Immature natural killer cell (primary cell): ENCODE data around the gene SCN7A. TPM values are rescaled to one million over a fixed set of nuclear protein-coding genes. Genes with fewer than 3 reads are reported as not detected.
"Not testable (repeated sequence)": the region's sequence is repeated elsewhere in the genome, so short reads cannot be mapped to it uniquely, and the experiment has no call there.

Experiments
- DNase-seq, 3 donors: peaks; one replicate each; pipeline ENCODE4 v3.0.0; 2022; ENCODE audit warnings: mixed read lengths in 1 of 3
- H3K27ac Mint-ChIP-seq, 6 donors: one replicate each; pipeline ENCODE4 v1.8.0; 2020; ENCODE audit warnings: mixed read lengths in 6 of 6, mild to moderate bottlenecking in 5 of 6, inconsistent platforms in 4 of 6, moderate library complexity in 3 of 6
- H3K27me3 Mint-ChIP-seq, 3 donors: one replicate each; pipeline ENCODE4 v1.8.0; 2020 to 2021; ENCODE audit warnings: low read depth in 3 of 3, mild to moderate bottlenecking in 3 of 3, mixed read lengths in 3 of 3, moderate library complexity in 3 of 3, inconsistent platforms in 1 of 3
- H3K36me3 Mint-ChIP-seq, 3 donors: one replicate each; pipeline ENCODE4 v1.8.0; 2020; ENCODE audit warnings: mixed read lengths in 3 of 3, inconsistent platforms in 2 of 3, mild to moderate bottlenecking in 2 of 3
- H3K4me1 Mint-ChIP-seq, 2 donors: one replicate each; pipeline ENCODE4 v1.8.0; 2020; ENCODE audit warnings: inconsistent platforms in 2 of 2, mild to moderate bottlenecking in 2 of 2, mixed read lengths in 2 of 2, moderate library complexity in 1 of 2
- H3K4me3 Mint-ChIP-seq, 5 donors: one replicate each; pipeline ENCODE4 v1.8.0; 2020; ENCODE audit warnings: mild to moderate bottlenecking in 5 of 5, mixed read lengths in 5 of 5, inconsistent platforms in 3 of 5, moderate library complexity in 3 of 5
- H3K9me3 Mint-ChIP-seq, 6 donors: one replicate each; pipeline ENCODE4 v1.8.0; 2020; ENCODE audit warnings: mild to moderate bottlenecking in 6 of 6, mixed read lengths in 6 of 6, inconsistent platforms in 4 of 6, moderate library complexity in 3 of 6
- polyA plus RNA-seq, 3 donors: library from polyadenylated mRNA; unstranded; fragments of 300-500 nt; fragmentation: Illumina TruSeq; gene quantifications; one replicate each; pipeline ENCODE4 v1.2.3, GENCODE V29; 2021

Gene SCN7A
- polyA plus RNA-seq, 3 donors from 2014 or later = not detected

DNA sequence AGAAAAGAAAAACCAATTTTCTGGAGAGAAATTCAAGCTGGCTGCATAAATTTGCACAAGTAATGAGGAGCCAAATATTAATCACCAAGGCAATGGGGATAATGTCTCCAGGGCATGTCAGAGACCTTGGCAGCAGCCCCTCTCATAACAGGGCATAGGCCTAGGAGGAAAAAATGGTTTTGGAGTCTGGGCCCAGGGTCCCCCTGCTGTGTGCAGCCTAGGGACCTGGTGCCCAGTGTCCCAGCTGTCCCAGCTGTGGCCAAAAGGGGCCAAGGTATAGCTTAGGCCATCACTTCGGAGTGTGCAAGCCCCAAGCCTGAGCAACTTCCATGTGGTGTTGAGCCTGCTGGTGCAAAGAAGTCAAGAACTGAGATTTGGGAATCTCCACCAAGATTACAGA lies 57.1 kb downstream of the SCN7A start:
- Mint-ChIP-seq H3K4me3 (no peak overlapping the region), H3K9me3 (peaks cover 0 to 7% (median 3%) of the 10 kb centered on the region in 6 donors), H3K27ac (no peak overlapping the region), H3K4me1 (no peaks in the 10 kb centered on the region), H3K36me3 (no peaks in the 10 kb centered on the region), H3K27me3 (peaks cover 0 to 4% (median 0%) of the 10 kb centered on the region in 3 donors)
- DNase-seq = no peak

DNA sequence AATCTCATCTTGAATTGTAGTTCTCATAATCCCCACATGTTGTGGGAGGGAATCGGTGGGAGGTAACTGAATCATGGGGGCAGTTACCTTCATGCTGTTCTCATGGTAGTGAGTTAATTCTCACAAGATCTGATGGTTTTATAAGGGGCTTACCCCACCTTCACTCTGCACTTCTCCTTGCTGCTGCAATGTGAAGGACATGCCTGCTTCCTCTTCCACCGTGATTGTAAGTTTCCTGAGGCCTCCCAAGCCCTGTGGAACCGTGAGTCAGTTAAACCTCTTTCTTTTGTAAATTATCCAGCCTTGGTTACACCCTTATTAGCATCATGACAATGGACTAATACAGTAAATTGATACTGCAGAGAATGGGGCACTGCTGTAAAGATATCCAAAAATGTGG lies 57.9 kb downstream of the SCN7A start:
- peaks cover 0 to 7% (median 3%) of the 10 kb centered on the region in 6 donors for H3K9me3 Mint-ChIP-seq
- H3K4me3 Mint-ChIP-seq = no peak overlapping the region
- H3K27ac Mint-ChIP-seq = no peak overlapping the region

DNA sequence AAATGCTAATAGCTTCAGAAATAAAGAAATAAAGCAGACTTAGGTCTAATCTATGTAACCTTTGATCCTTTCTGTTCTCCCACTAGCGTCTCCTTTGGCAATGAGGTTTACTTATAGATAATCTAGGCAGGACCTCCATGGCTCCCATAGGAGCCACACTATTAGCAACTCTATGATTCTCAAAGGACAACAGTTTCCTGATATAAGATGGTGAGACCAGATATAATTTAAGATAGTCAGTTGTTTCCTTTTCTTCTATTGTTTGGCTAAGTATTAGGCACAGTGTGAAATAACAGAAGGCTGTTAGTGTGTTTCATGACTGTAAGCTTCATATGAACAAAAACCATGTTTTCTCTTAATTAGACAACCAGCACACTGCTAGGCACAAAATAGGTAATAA lies 59.6 kb downstream of the SCN7A start:
- Mint-ChIP-seq H3K27me3 (peaks cover 0 to 4% (median 0%) of the 10 kb centered on the region in 3 donors), H3K27ac (no peak overlapping the region), H3K36me3 (no peaks in the 10 kb centered on the region), H3K4me3 (no peak overlapping the region), H3K9me3 (peaks cover 0 to 7% (median 3%) of the 10 kb centered on the region in 6 donors), H3K4me1 (no peaks in the 10 kb centered on the region)
- no peak for DNase-seq

More for the DNA sequence above, 57.9 kb downstream of the SCN7A start:
- no peak for DNase-seq
- Mint-ChIP-seq H3K4me1 (no peaks in the 10 kb centered on the region), H3K27me3 (peaks cover 0 to 4% (median 0%) of the 10 kb centered on the region in 3 donors), H3K36me3 (no peaks in the 10 kb centered on the region)

DNA sequence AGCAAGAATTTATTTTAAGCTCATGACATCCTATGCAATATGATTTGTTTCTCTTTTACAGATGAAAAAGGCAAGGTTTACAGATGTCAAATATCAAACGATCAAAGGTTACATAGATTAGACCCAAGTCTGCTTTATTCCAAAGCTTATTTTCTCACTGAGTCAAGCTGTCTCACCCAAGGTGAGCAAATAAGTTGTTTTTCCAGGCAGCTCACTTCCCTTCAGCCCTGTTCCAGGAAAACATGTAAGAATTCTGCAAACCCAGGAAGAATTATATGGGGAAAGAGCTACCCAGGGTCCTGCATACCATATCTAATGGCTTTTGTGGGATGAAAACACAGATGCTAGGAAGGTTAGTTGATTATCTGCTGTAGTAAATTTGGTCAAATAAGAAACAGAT lies 60.6 kb downstream of the SCN7A start:
- no peaks in the 10 kb centered on the region for H3K4me1 Mint-ChIP-seq
- no peak for DNase-seq
- no peaks in the 10 kb centered on the region for H3K36me3 Mint-ChIP-seq
- peaks cover 0 to 4% (median 0%) of the 10 kb centered on the region in 3 donors for H3K27me3 Mint-ChIP-seq
- H3K27ac Mint-ChIP-seq = no peak overlapping the region
- peaks cover 0 to 7% (median 1%) of the 10 kb centered on the region in 6 donors for H3K9me3 Mint-ChIP-seq
- H3K4me3 Mint-ChIP-seq = no peak overlapping the region

DNA sequence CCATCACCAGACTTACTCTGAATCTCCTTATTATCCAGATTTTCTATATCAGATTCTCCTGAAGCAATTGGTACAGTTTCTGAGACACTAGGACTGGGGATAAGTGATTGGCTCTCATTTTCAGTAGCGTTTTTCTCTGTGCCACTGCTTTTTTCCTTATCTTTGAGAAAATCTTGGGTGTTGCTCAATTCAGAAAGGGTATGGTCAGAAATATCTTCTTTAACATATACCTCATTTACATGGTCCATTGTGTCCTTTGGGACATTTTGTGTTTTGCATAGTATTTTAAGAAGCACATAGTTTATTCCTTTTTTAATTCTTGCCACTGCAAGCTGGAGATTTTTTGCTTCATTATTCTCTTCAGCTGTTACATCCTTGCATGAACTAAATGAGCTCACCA lies 61.7 kb downstream of the SCN7A start:
- Mint-ChIP-seq H3K27ac (no peak overlapping the region), H3K36me3 (no peaks in the 10 kb centered on the region), H3K4me1 (no peaks in the 10 kb centered on the region), H3K27me3 (peaks cover 0 to 4% (median 0%) of the 10 kb centered on the region in 3 donors), H3K4me3 (no peak overlapping the region), H3K9me3 (peaks cover 0 to 4% (median 0%) of the 10 kb centered on the region in 6 donors)
- DNase-seq = no peak

DNA sequence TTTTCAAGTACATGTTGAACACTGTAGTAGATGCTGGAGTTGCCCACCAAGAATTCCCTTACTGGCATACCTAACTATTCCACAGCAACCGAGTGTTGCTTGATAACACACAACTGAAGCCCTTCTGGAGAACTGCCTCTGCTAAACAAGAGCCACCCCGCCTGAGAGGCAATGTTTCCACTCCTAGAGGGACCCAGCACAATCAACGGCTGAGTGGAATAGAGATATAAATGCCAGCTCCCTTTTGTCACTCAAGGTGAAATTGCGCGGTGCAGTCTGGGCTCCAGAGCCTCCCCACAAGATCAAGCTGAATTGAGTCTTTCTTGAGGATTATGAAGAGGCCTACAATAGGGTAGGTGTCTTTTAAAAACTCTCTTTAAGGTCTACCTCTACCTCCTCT lies 69.2 kb downstream of the SCN7A start:
- Mint-ChIP-seq H3K27ac (no peak overlapping the region), H3K36me3 (no peaks in the 10 kb centered on the region), H3K4me3 (no peak overlapping the region), H3K4me1 (no peaks in the 10 kb centered on the region), H3K27me3 (no peaks in the 10 kb centered on the region), H3K9me3 (peaks cover 0 to 3% (median 0%) of the 10 kb centered on the region in 6 donors)
- DNase-seq = no peak

DNA sequence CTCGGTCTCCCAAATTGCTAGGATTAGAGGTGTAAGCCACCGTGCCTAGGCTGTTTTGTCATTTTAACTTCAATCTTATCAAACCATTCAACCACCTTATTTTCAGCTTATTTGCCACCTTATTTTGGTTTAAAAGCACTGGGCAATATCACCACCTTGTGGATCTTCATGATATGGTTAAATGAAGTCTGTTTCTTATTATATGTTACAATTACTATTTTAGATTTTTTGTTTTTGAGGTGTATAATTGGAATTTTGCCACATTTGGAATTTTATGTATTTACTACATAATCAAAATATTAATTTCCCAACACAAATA lies 74.5 kb downstream of the SCN7A start:
- H3K4me3 Mint-ChIP-seq = no peak overlapping the region
- H3K9me3 Mint-ChIP-seq = peaks cover 0 to 3% (median 0%) of the 10 kb centered on the region in 6 donors
- DNase-seq = no peak
- H3K27me3 Mint-ChIP-seq = no peaks in the 10 kb centered on the region
- H3K27ac Mint-ChIP-seq = no peak overlapping the region
- no peaks in the 10 kb centered on the region for H3K4me1 Mint-ChIP-seq
- H3K36me3 Mint-ChIP-seq = peaks cover 0 to 3% (median 0%) of the 10 kb centered on the region in 3 donors

DNA sequence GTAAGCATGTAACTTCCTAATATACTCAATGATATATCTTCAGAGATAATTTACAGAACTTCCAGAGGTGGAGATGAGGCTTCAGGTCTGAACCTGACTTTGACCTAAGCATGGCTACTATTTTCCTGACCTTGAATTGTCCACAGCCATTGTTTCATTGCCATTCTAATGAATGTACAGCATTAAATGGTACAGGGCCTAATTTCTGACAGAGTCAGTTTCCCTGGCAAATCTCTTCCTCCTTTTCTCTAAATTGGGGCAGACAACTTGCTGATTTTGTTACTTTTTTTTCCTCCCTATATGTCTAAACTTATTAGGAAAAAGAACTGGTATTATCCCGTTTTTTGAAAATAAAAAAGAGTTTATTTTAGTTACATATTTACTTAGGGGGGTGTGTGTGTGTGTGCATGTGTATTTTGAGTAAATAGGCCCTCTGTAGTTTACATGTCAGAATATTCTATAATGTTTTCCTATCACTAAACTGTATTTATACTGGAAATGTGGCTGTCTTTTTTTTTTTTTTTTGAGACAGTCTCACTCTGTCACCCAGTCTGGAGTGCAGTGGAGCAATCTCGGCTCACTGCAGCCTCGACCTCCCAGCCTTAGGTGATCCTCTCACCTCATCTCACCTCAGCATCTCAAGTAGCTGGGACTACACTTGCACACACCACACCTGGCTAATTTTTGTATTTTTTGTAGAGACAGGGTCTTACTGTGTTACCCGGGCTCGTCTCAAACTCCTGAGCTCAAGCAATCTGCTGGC lies 75.0 kb downstream of the SCN7A start:
- Mint-ChIP-seq H3K27ac (no peak overlapping the region), H3K27me3 (no peaks in the 10 kb centered on the region), H3K9me3 (peaks cover 0 to 3% (median 0%) of the 10 kb centered on the region in 6 donors), H3K4me1 (no peaks in the 10 kb centered on the region), H3K4me3 (no peak overlapping the region), H3K36me3 (peaks cover 0 to 3% (median 0%) of the 10 kb centered on the region in 3 donors)
- DNase-seq = no peak

DNA sequence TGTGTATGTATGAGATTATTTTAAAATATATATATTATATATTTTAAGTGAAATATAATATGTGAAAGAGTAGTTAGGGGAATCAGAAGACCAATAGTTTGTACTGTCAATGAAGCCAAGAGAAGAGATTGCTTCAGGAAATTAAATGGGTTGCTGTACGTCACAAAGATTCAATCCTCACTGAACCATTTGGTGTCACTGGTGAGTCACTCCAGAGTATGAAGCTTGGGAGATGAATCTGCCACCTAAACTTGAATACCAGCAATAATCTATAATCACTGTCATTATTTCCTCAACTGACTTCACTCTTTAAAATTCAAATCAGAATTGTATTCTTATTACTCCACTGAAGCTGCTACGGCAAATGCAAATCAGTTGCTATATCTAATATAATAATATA lies 76.4 kb downstream of the SCN7A start:
- Mint-ChIP-seq H3K27ac (no peak overlapping the region), H3K9me3 (peaks cover 0 to 3% (median 0%) of the 10 kb centered on the region in 6 donors), H3K27me3 (no peaks in the 10 kb centered on the region), H3K4me3 (no peak overlapping the region), H3K36me3 (peaks cover 0 to 3% (median 0%) of the 10 kb centered on the region in 3 donors), H3K4me1 (no peaks in the 10 kb centered on the region)
- DNase-seq = no peak

DNA sequence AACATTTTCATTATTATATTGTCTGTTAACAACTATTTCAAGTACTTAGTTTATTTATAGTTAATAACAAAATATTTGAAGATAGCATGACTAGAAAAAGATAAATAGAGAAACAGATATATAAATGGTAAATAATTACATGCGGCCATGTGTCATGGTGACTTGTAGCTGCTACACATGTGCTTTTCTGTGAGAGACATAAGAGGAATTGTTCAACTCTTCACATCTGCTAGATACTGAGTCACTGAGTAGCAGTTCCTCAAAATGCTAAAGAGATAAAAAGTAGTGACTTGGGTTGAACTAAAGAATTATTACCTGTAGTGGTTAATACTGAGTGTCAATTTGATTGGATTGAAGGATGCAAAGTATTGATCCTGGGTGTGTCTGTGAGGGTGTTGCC lies 80.8 kb downstream of the SCN7A start:
- H3K4me3 Mint-ChIP-seq = no peak overlapping the region
- no peak overlapping the region for H3K27ac Mint-ChIP-seq
- H3K9me3 Mint-ChIP-seq = peaks cover 0 to 5% (median 2%) of the 10 kb centered on the region in 6 donors
- H3K4me1 Mint-ChIP-seq = no peaks in the 10 kb centered on the region
- peaks cover 0 to under 1% (median 0%) of the 10 kb centered on the region in 3 donors for H3K36me3 Mint-ChIP-seq
- no peak for DNase-seq
- no peaks in the 10 kb centered on the region for H3K27me3 Mint-ChIP-seq

DNA sequence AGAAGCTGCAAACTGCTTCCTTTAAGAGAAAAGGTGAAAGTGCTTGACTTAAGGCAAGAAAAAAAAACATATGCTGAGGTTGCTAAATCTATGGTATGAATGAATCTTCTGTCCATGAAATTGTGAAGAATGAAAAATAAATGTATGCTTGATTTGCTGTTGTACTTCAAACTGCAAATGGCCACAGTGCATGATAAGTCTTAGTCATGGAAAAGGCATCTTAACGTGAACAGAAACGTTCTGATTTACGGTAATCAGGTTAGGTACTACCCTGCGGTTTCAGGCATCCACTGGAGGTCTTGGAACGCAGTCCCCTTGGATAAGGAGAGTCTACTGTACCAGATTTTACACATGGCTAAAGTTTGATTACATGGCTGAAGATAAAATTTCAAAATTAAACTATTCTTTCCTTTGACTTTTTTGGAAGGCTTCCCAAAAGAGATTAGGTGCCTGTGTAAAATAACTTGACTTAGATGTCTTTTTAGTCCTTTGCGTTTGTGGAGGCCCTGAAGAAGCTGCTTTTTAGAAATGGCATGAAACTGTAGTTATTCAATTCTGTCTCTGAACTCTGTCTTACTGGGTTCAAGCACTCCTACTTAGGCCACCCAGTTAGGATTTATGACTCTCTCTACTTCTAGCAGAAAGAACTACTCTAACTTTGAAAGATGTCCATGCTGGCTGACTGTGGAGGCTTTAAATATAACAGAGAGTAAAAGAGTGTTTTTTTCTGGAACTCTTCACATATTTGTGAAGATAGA lies 82.4 kb downstream of the SCN7A start:
- no peak overlapping the region for H3K27ac Mint-ChIP-seq

DNA sequence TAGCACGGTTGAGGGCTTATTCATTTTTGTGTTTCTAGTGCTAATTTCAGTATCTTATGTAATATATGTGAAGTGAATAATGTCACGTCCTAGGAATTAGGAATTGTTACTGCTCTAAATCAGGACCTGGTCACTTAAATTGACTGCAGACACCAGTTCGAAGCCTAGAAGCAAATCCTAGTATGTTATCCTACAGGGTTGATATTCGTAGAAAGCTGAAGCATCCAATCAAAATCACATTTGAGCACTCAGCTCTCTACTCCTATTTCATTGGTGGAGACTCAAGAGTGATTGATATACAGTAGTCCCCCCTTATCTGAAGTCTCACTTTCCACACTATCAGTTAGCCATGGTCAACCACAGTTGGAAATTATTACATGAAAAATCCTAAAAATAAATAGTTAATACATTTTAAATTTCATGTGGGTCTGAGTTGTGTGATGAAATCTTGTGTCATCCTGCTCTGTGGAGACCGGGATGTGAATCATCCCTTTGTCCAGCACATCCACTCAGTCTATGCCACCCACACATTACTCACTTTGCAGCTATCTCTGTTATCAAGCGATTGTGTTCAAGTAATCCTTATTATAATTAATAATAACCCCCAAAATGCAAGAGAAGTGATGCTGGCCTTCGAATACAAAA lies 83.1 kb downstream of the SCN7A start:
- H3K9me3 Mint-ChIP-seq = peaks cover 0 to 12% (median 3%) of the 10 kb centered on the region in 6 donors

More for the DNA sequence above, 82.4 kb downstream of the SCN7A start:
- Mint-ChIP-seq H3K9me3 (peaks cover 0 to 12% (median 1%) of the 10 kb centered on the region in 6 donors), H3K36me3 (no peaks in the 10 kb centered on the region), H3K27me3 (peaks cover 0 to 2% (median 0%) of the 10 kb centered on the region in 3 donors), H3K4me1 (no peaks in the 10 kb centered on the region), H3K4me3 (no peak overlapping the region)
- DNase-seq = no peak

DNA sequence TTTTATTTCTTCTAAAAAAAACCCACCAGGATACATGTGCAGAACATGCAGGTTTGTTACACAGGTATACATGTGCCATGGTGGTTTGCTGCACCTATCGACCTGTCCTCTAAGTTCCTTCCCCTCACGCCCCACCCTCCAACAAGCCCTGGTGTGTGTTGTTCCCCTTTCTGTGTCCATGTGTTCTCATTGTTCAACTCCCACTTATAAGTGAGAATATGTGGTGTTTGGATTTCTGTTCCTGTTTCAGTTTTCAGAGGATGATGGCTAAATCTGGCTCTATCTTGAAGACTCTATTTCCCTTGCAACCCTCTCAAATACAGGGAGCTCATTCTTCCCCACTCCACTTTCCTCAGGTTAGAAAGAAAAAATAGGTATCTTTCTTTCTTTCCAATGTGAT lies 86.3 kb downstream of the SCN7A start:
- peaks cover 0 to 16% (median 4%) of the 10 kb centered on the region in 6 donors for H3K9me3 Mint-ChIP-seq
- H3K36me3 Mint-ChIP-seq = not testable (repeated sequence)

More for the DNA sequence above, 83.1 kb downstream of the SCN7A start:
- DNase-seq = no peak
- H3K27me3 Mint-ChIP-seq = peaks cover 0 to 2% (median 0%) of the 10 kb centered on the region in 3 donors
- H3K36me3 Mint-ChIP-seq = no peaks in the 10 kb centered on the region
- H3K27ac Mint-ChIP-seq = no peak overlapping the region
- H3K4me1 Mint-ChIP-seq = no peaks in the 10 kb centered on the region
- no peak overlapping the region for H3K4me3 Mint-ChIP-seq

DNA sequence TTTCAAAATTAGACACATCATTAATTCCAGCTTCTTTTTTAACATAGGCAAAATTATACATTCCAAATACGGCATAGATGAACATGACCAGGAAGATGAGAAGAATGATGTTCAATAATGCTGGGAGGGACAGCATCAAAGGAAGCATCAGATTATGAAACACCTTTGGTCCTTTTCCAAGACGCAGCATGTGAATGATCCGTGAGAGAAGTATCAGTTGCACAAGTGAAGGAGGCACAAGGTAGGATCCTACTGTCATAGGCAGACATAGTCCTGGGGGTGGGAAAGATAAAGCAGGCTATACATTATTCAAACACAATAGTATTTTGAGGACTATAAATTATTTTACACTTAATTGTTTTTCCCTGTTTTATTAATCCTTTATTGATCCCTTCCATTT lies 87.7 kb downstream of the SCN7A start:
- Mint-ChIP-seq H3K4me3 (no peak overlapping the region), H3K27me3 (peaks cover 0 to 2% (median 0%) of the 10 kb centered on the region in 3 donors), H3K9me3 (peaks cover 0 to 10% (median 7%) of the 10 kb centered on the region in 6 donors), H3K4me1 (no peaks in the 10 kb centered on the region), H3K36me3 (no peaks in the 10 kb centered on the region), H3K27ac (no peak overlapping the region)
- no peak for DNase-seq

More for the DNA sequence above, 86.3 kb downstream of the SCN7A start:
- not testable (repeated sequence) for DNase-seq, H3K4me3 Mint-ChIP-seq, H3K27me3 Mint-ChIP-seq, H3K4me1 Mint-ChIP-seq, H3K27ac Mint-ChIP-seq
